Measurements from ENCODE around the gene TP53I11. TPM values are rescaled to one million over a fixed set of nuclear protein-coding genes. Genes with fewer than 3 reads are reported as not detected.

TP53I11 gene
- total RNA-seq, 1 donor from 2014 or later = 83.6 TPM

- Mint-ChIP-seq H3K4me1 (peaks cover 14% of the 10 kb centered on the region), H3K27me3 (ENCODE audit: low read depth) (no peaks in the 10 kb centered on the region), H3K4me3 (no peak overlapping the region), H3K36me3 (ENCODE audit: low read depth) (peaks cover 3% of the 10 kb centered on the region), H3K9me3 (no peaks in the 10 kb centered on the region), H3K27ac (ENCODE audit: unreplicated experiment) (no peak overlapping the region)
- no peak for DNase-seq (ENCODE audit: low read depth, low spot score)
- TF ChIP-seq, protein P1, sequence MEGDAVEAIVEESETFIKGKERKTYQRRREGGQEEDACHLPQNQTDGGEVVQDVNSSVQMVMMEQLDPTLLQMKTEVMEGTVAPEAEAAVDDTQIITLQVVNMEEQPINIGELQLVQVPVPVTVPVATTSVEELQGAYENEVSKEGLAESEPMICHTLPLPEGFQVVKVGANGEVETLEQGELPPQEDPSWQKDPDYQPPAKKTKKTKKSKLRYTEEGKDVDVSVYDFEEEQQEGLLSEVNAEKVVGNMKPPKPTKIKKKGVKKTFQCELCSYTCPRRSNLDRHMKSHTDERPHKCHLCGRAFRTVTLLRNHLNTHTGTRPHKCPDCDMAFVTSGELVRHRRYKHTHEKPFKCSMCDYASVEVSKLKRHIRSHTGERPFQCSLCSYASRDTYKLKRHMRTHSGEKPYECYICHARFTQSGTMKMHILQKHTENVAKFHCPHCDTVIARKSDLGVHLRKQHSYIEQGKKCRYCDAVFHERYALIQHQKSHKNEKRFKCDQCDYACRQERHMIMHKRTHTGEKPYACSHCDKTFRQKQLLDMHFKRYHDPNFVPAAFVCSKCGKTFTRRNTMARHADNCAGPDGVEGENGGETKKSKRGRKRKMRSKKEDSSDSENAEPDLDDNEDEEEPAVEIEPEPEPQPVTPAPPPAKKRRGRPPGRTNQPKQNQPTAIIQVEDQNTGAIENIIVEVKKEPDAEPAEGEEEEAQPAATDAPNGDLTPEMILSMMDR (conservative IDR thresholded peaks at IDR 0.05) = no peak
Measured at GRCh38 chr11:44916331-44916730, 34.4 kb downstream of the TP53I11 start.

DNA sequence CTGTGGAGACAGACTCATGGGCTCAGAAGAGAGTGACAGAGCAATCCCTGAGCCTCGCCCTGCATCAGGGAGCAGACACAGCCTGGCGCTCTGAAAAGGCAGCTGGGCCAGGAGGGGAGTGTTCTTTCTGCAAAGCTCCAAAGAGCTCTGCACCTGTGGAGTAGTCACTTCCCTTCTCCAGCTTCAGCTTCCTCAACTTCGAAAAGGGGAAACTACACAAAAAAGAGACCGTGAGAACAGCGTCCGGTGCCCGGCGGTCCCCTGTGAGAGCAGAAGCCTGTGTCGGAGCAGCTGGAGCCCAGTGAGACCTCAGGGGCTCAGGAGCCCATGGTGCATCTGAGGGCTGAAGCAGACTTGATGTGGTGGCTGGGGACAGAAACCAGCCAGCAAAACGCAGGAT, 35.1 kb downstream of the TP53I11 start:
- no peaks in the 10 kb centered on the region for H3K27me3 Mint-ChIP-seq (ENCODE audit: low read depth)
- DNase-seq (ENCODE audit: low read depth, low spot score) = no peak
- TF ChIP-seq, protein P1 (conservative IDR thresholded peaks at IDR 0.05) = no peak
- no peak overlapping the region for H3K27ac Mint-ChIP-seq (ENCODE audit: unreplicated experiment)
- peaks cover 21% of the 10 kb centered on the region for H3K4me1 Mint-ChIP-seq
- H3K36me3 Mint-ChIP-seq (ENCODE audit: low read depth) = peaks cover 3% of the 10 kb centered on the region
- no peaks in the 10 kb centered on the region for H3K9me3 Mint-ChIP-seq
- no peak overlapping the region for H3K4me3 Mint-ChIP-seq

DNA sequence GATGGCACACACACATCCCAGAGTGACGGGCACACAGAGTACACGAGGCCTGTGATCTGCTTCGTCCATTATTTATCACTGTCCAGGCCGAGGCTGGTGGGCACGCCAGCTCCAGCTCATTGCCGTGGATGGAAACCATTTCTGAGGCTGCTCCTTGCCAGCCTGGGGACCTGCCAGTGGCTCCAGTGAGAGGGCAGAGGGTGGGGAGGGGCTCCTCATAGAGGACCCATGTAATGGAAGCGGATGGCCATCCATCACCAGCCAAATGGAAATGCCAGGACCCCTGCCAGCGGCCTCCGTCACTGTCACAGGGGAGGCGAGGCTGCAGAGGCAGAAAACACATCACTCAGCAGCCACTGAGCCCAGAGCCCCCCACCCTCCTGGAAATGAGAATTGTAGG, 35.7 kb downstream of the TP53I11 start:
- Mint-ChIP-seq H3K9me3 (no peaks in the 10 kb centered on the region), H3K27ac (ENCODE audit: unreplicated experiment) (no peak overlapping the region), H3K36me3 (ENCODE audit: low read depth) (peaks cover 3% of the 10 kb centered on the region), H3K4me3 (no peak overlapping the region), H3K27me3 (ENCODE audit: low read depth) (no peaks in the 10 kb centered on the region), H3K4me1 (peaks cover 23% of the 10 kb centered on the region)
- TF ChIP-seq, protein P1 (conservative IDR thresholded peaks at IDR 0.05) = no peak
- no peak for DNase-seq (ENCODE audit: low read depth, low spot score)

- H3K4me1 Mint-ChIP-seq = peaks cover 23% of the 10 kb centered on the region
- no peaks in the 10 kb centered on the region for H3K9me3 Mint-ChIP-seq
- no peak overlapping the region for H3K27ac Mint-ChIP-seq (ENCODE audit: unreplicated experiment)
- no peaks in the 10 kb centered on the region for H3K27me3 Mint-ChIP-seq (ENCODE audit: low read depth)
- TF ChIP-seq, protein P1 (conservative IDR thresholded peaks at IDR 0.05) = no peak
- H3K4me3 Mint-ChIP-seq = no peak overlapping the region
- no peak for DNase-seq (ENCODE audit: low read depth, low spot score)
- H3K36me3 Mint-ChIP-seq (ENCODE audit: low read depth) = peaks cover 2% of the 10 kb centered on the region
Measured at GRCh38 chr11:44914105-44914504, 36.6 kb downstream of the TP53I11 start.

DNA sequence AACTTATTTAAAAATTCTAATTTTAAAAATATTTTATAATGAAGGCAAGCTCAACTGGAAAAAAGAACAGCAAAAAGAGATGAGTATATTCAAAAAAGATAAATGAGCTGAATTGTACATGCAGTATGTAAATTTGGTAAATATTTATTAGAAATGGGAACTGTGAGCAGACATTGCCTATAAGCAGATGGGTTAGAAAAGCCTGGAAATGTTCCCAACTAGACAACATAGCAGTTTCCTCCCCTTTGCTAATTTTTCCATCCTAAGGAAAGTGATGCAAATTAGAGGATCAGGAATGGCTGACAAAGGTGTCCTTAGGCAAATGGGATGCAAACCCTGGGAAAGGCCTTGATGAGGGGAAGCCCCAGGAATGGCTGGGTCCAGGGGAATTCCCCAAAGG, 37.2 kb downstream of the TP53I11 start:
- Mint-ChIP-seq H3K4me3 (no peak overlapping the region), H3K27ac (ENCODE audit: unreplicated experiment) (no peak overlapping the region), H3K27me3 (ENCODE audit: low read depth) (no peaks in the 10 kb centered on the region), H3K9me3 (no peaks in the 10 kb centered on the region), H3K4me1 (peaks cover 24% of the 10 kb centered on the region), H3K36me3 (ENCODE audit: low read depth) (no peaks in the 10 kb centered on the region)
- no peak for DNase-seq (ENCODE audit: low read depth, low spot score)
- TF ChIP-seq, protein P1 (conservative IDR thresholded peaks at IDR 0.05) = no peak
